DOHH2 (cell line): ENCODE data around the gene MYL9.

Source experiments
- H3F3A ChIP-seq: fragments of 200-600 bp; sonication (generic), shearing (Covaris generic); 2 replicates; pipeline ENCODE4 v1.6.0; 2016; ENCODE audit warnings: antibody characterized with exemption, mild to moderate bottlenecking; ENCODE audit not compliant: control insufficient read depth, insufficient read depth
- H3K27ac ChIP-seq: fragments of 200-600 bp; sonication (generic); 2 replicates; pipeline ENCODE4 v1.5.1; 2014; ENCODE audit warnings: low read depth, mild to moderate bottlenecking, low read length, moderate library complexity
- H3K27me3 ChIP-seq: fragments of 200-600 bp; sonication (generic); 2 replicates; pipeline ENCODE4 v1.6.1; 2014; ENCODE audit warnings: mild to moderate bottlenecking, low read length, mixed read lengths; ENCODE audit not compliant: control insufficient read depth
- H3K36me3 ChIP-seq: fragments of 200-600 bp; sonication (generic); 2 replicates; pipeline ENCODE4 v1.6.1; 2014; ENCODE audit warnings: mild to moderate bottlenecking, low read length, moderate library complexity, mixed read lengths; ENCODE audit not compliant: control insufficient read depth
- H3K4me1 ChIP-seq: fragments of 200-600 bp; sonication (generic); 2 replicates; pipeline ENCODE4 v1.6.1; 2014; ENCODE audit warnings: mild to moderate bottlenecking, low read length, mixed read lengths; ENCODE audit not compliant: control insufficient read depth
- H3K4me2 ChIP-seq: fragments of 200-600 bp; sonication (generic); 2 replicates; pipeline ENCODE4 v1.6.0; 2014; ENCODE audit warnings: mild to moderate bottlenecking, low read length, moderate library complexity
- H3K4me3 ChIP-seq: fragments of 200-600 bp; sonication (generic); 2 replicates; pipeline ENCODE4 v1.5.1; 2014; ENCODE audit warnings: mild to moderate bottlenecking, low read length, mixed read lengths
- H3K79me2 ChIP-seq: fragments of 200-600 bp; sonication (generic); 2 replicates; pipeline ENCODE4 v1.6.1; 2014; ENCODE audit warnings: mild to moderate bottlenecking, low read length, mixed read lengths; ENCODE audit not compliant: control insufficient read depth
- H3K9me2 ChIP-seq: fragments of 200-600 bp; sonication (generic); replicated peaks from 2 replicates; pipeline ENCODE4 v1.6.1; 2014; ENCODE audit warnings: mild to moderate bottlenecking, low read length, mixed read lengths; ENCODE audit not compliant: control insufficient read depth
- H3K9me3 ChIP-seq: fragments of 200-600 bp; sonication (generic); 2 replicates; pipeline ENCODE4 v1.6.1; 2014; ENCODE audit warnings: antibody characterized with exemption, low read length, mixed read lengths; ENCODE audit not compliant: control insufficient read depth, insufficient read depth
- H4K20me1 ChIP-seq: fragments of 200-600 bp; sonication (generic); 2 replicates; pipeline ENCODE4 v1.6.0; 2014; ENCODE audit warnings: low read depth, mild to moderate bottlenecking, antibody characterized with exemption, low read length, moderate library complexity; ENCODE audit not compliant: control insufficient read depth, insufficient read depth
- EZH2phosphoT487 ChIP-seq: fragments of 200-600 bp; sonication (generic); IDR thresholded peaks from 2 replicates; pipeline ENCODE4 v1.6.1; 2017; ENCODE audit warnings: borderline replicate concordance, mild to moderate bottlenecking, antibody characterized with exemption, low read length, moderate library complexity, mixed read lengths
- TF ChIP-seq, protein P1 (sequence below): fragments of 200-600 bp; sonication (generic); IDR thresholded peaks from one replicate; pipeline ENCODE4 v1.5.1; 2014; ENCODE audit warnings: antibody characterized with exemption, mild to moderate bottlenecking, low read depth, low read length; ENCODE audit not compliant: poor library complexity, severe bottlenecking

The MYL9 gene

DNA sequence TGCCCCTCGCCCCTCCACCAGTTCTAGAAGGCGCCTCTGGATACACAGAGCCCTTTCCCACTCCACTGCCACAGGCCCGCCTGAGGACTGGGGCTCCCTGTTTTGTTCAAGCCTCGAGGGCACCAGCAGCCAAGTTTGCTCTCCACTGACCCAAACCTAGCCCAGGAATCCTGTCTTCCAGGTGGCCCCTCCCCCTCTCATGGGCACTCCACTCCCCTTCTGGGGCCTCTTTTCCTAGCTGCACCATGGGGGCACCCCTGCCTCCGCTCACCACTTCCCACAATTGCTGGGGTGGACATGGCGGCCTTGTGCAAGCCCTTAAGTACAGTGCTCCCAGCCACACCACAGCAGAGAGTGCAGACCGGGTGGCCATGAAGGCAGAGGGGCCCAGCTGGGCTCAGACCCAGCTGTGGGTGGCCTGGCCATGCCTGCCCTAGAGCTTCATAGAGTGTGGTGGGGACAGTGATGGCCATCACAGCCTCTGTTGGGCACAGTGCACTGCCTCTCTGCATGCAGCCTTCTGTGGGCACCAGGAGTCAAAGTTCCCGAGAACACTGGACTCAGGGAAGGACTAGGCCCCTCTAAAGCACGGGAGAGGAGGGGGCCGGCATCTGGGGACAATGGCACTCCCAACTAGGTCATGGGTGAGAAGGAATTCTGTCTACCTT is 1.3 kb downstream of the MYL9 start:
- Histone ChIP-seq H3F3A (peaks cover 2% of the 10 kb centered on the region; the same call in 1 of the 2 replicates), H3K9me3 (no peaks in the 10 kb centered on the region), H3K4me2 (no peak overlapping the region), H3K79me2 (no peaks in the 10 kb centered on the region), H3K27ac (no peak overlapping the region), H3K36me3 (no peaks in the 10 kb centered on the region), H3K4me3 (no peak overlapping the region), H3K9me2 (no peaks in the 10 kb centered on the region), H3K4me1 (peaks cover 9% of the 10 kb centered on the region), H4K20me1 (no peaks in the 10 kb centered on the region), H3K27me3 (peaks cover 5% of the 10 kb centered on the region; the same call in 1 of the 2 replicates)
- TF ChIP-seq, protein P1, sequence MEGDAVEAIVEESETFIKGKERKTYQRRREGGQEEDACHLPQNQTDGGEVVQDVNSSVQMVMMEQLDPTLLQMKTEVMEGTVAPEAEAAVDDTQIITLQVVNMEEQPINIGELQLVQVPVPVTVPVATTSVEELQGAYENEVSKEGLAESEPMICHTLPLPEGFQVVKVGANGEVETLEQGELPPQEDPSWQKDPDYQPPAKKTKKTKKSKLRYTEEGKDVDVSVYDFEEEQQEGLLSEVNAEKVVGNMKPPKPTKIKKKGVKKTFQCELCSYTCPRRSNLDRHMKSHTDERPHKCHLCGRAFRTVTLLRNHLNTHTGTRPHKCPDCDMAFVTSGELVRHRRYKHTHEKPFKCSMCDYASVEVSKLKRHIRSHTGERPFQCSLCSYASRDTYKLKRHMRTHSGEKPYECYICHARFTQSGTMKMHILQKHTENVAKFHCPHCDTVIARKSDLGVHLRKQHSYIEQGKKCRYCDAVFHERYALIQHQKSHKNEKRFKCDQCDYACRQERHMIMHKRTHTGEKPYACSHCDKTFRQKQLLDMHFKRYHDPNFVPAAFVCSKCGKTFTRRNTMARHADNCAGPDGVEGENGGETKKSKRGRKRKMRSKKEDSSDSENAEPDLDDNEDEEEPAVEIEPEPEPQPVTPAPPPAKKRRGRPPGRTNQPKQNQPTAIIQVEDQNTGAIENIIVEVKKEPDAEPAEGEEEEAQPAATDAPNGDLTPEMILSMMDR = no peak
- TF ChIP-seq EZH2phosphoT487 = no peak

DNA sequence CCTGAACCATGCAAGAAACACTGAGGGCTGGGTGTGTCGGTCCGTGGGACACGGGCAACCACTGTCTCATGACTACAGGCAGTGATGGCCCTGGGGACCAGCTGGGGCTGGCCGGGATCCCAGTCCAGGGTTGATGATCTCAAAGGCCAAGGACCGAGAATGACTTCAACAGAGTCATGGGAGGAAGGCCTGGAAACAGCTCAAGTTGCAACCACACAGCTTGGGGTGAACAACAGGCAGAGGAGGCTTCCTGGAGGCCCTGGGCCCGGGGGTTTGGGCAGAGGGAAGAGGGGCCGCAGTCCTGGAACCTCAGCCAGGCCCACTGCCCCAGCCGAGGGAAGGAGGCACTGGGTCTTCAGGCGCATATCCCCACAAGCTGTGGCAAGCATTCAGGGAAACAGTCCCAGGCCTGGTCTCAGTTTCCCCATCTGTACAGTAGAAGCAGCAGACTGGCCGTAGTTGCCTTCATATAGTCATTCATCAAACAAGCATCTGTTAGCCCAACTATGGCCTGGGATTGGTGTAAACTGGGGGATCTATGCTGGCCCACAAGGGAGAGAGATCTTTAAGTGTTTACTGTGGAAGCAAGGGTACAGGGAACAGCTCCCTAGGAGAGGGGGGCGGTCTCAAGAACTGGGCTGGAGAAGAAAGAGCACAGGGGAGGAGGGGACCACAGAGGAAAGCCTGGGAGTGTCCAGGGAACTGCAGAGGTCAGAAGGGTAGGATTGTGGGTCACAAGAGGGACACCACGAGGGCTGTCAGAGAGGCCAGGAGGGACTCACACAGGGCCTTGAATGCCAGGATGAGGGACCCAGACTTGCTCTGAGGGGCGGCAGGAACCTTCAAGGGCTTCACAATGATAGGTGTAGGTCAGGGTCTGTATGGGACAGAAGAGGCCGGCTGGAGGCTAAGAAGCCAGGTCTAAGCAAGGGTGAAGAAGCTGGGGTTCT is 2.1 kb downstream of the MYL9 start:
- Histone ChIP-seq H3K4me2 (no peak overlapping the region), H3K27ac (no peak overlapping the region), H4K20me1 (no peaks in the 10 kb centered on the region), H3K4me3 (no peak overlapping the region), H3F3A (peaks cover 2% of the 10 kb centered on the region; the same call in 1 of the 2 replicates), H3K9me2 (no peaks in the 10 kb centered on the region), H3K27me3 (peaks cover 5% of the 10 kb centered on the region; the same call in 1 of the 2 replicates), H3K36me3 (no peaks in the 10 kb centered on the region), H3K79me2 (no peaks in the 10 kb centered on the region), H3K4me1 (peaks cover 9% of the 10 kb centered on the region), H3K9me3 (no peaks in the 10 kb centered on the region)
- TF ChIP-seq, protein P1 = no peak
- no peak for TF ChIP-seq EZH2phosphoT487

DNA sequence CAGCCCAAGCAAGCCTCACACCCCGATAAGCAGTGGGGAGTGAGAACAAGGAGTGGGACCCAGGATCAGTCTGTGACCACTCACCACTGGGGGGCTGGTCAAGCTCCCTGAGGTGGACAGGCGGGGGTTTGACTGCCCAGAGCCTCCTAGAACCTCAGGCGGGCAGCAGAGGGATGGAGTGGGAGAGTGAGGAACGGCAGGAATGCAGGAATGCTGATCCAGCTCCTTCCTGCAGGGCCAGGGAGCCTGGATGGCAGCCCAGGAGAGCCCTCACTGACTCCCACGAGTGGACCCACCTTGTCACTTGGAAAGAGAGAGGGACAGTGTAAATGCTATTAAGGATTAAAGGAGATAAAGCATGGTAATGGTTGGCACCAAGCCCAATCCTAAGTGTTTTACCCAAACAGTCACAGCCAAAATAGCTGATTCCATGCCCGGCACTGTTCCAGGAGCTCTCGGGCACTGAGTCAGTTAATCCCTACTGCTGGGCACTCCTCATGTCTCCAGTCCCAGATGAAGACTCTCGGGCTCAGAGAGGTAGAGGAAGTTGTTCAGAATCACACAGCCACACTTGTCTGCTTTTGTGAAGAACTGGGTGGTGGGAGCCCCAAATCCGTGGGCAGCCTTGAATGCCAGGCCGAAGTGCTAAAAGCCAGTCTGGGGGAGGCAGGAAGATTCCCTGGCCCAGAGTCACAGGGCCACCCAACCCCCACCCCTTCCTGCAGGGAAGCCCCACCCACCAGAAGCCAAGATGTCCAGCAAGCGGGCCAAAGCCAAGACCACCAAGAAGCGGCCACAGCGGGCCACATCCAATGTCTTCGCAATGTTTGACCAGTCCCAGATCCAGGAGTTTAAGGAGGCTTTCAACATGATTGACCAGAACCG is 3.1 kb downstream of the MYL9 start:
- H3K4me3 ChIP-seq = no peak overlapping the region
- H3K4me1 ChIP-seq = peaks cover 9% of the 10 kb centered on the region
- peaks cover 5% of the 10 kb centered on the region; the same call in 1 of the 2 replicates for H3K27me3 ChIP-seq
- no peak overlapping the region for H3K4me2 ChIP-seq
- no peaks in the 10 kb centered on the region for H4K20me1 ChIP-seq
- no peak overlapping the region for H3K27ac ChIP-seq
- H3K9me2 ChIP-seq = no peaks in the 10 kb centered on the region
- peaks cover 2% of the 10 kb centered on the region; the same call in 1 of the 2 replicates for H3F3A ChIP-seq
- no peaks in the 10 kb centered on the region for H3K9me3 ChIP-seq
- H3K36me3 ChIP-seq = no peaks in the 10 kb centered on the region
- TF ChIP-seq, protein P1 = no peak
- no peak for TF ChIP-seq EZH2phosphoT487
- H3K79me2 ChIP-seq = no peaks in the 10 kb centered on the region
